ENCODE measurements around the gene DOCK2. TPM values are rescaled to one million over a fixed set of nuclear protein-coding genes. Genes with fewer than 3 reads are reported as not detected.

The DOCK2 gene
- total and polyA plus RNA-seq, 2 donors (not counting 1 experiment from before 2014, with no cell fraction given) = 112 to 330 TPM

DNA sequence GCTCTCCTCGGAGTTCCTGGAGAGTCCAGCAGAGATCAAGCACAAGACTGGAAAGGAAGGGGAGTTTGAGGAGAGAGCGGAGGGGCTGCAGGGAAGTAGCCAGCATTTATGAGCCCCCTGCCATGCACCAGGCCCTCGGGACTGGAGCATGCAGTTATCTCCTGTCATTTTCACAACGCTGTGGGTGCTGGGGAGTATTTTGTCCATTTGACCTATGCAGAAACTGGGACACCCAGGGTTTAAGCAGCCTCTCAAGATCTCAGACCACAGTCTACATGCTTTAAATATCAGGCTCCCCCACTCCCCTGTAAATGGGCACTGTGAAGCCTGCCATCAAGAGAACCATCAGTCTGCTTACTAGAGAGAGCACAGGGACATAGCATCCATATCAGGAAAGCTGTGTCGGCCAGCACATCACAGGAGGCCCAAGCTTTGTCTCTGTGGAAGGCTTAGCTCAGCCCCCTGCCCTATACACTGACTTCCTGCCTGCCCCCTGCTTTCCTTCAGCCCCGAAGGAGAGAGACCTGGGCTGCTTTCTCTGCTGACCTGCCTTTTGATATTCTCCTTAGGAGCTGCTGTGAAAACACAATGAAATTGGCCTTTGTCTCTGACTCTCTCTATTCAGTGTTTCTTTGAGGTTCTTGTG is 475.9 kb downstream of the DOCK2 start:
- no peak overlapping the region for H3K9ac ChIP-seq (ENCODE audit: low read length)
- no peaks in the 10 kb centered on the region for H3K9me3 ChIP-seq (ENCODE audit: control extremely low read depth in 1 of 3, control insufficient read depth in 2 of 3, insufficient read depth in 1 of 3, low read length in 2 of 3)
- H3K4me3 ChIP-seq (ENCODE audit: control extremely low read depth in 1 of 5, extremely low read depth in 1 of 5, insufficient read depth in 1 of 5, low read depth in 2 of 5, low read length in 4 of 5) = no peak overlapping the region
- CTCF ChIA-PET = interaction anchor here (1.0 kb wide), 1 partner anchor 12 kb away, joined by 3 read pairs; no protein-coding TSS in a partner anchor
- no peaks in the 10 kb centered on the region for H3K4me1 Mint-ChIP-seq
- peaks cover 5% of the 10 kb centered on the region for H3K27me3 Mint-ChIP-seq
- no peak overlapping the region for H2AFZ ChIP-seq (ENCODE audit: insufficient read depth, low read depth, low read length, poor library complexity, severe bottlenecking)
- intact Hi-C loops (cut with micrococcal nuclease) = no loop called here
- H3K4me1 ChIP-seq (ENCODE audit: control insufficient read depth in 2 of 2, insufficient read depth in 2 of 2, low read length in 2 of 2) = no peaks in the 10 kb centered on the region
- H3K27me3 ChIP-seq (replicated peaks in 1 of 4; ENCODE audit: control extremely low read depth in 1 of 4, control insufficient read depth in 3 of 4, insufficient read depth in 4 of 4, low read length in 3 of 4) = peaks cover 0 to 3% (median 0%) of the 10 kb centered on the region in 4 experiments
- 85% methylated on average over 6 of the region's 6 CpGs for WGBS (ENCODE audit: insufficient coverage)
- no peak overlapping the region for H3K27ac ChIP-seq (ENCODE audit: low read length in 2 of 2)
- no peak overlapping the region for H3K27ac Mint-ChIP-seq
- H3K4me3 Mint-ChIP-seq = no peak overlapping the region
- POLR2A ChIA-PET = no interaction called here
- no peaks in the 10 kb centered on the region for H4K20me1 ChIP-seq (ENCODE audit: control insufficient read depth, insufficient read depth, low read length, poor library complexity, severe bottlenecking)
- no peaks in the 10 kb centered on the region for H3K79me2 ChIP-seq (ENCODE audit: control insufficient read depth, insufficient read depth, low read length)
- DNase-seq (no peak), ATAC-seq (ENCODE audit: low read depth) (no peak)
- no peak for TF ChIP-seq EZH2 (IDR thresholded peaks at IDR 0.05; ENCODE audit: borderline replicate concordance, insufficient read depth, low read depth, low read length, poor library complexity, severe bottlenecking)
- TF ChIP-seq, protein P1, sequence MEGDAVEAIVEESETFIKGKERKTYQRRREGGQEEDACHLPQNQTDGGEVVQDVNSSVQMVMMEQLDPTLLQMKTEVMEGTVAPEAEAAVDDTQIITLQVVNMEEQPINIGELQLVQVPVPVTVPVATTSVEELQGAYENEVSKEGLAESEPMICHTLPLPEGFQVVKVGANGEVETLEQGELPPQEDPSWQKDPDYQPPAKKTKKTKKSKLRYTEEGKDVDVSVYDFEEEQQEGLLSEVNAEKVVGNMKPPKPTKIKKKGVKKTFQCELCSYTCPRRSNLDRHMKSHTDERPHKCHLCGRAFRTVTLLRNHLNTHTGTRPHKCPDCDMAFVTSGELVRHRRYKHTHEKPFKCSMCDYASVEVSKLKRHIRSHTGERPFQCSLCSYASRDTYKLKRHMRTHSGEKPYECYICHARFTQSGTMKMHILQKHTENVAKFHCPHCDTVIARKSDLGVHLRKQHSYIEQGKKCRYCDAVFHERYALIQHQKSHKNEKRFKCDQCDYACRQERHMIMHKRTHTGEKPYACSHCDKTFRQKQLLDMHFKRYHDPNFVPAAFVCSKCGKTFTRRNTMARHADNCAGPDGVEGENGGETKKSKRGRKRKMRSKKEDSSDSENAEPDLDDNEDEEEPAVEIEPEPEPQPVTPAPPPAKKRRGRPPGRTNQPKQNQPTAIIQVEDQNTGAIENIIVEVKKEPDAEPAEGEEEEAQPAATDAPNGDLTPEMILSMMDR (IDR thresholded peaks at IDR 0.05) = no peak
- no peaks in the 10 kb centered on the region for H3K36me3 ChIP-seq (replicated peaks in 1 of 2; ENCODE audit: control extremely low read depth in 1 of 2, control insufficient read depth in 1 of 2, extremely low read depth in 1 of 2, insufficient read depth in 2 of 2, low read length in 1 of 2)
- H3K4me2 ChIP-seq (replicated peaks; ENCODE audit: low read depth, low read length, poor library complexity, severe bottlenecking) = no peak overlapping the region
- H3K9me3 Mint-ChIP-seq (ENCODE audit: insufficient read depth) = no peaks in the 10 kb centered on the region

DNA sequence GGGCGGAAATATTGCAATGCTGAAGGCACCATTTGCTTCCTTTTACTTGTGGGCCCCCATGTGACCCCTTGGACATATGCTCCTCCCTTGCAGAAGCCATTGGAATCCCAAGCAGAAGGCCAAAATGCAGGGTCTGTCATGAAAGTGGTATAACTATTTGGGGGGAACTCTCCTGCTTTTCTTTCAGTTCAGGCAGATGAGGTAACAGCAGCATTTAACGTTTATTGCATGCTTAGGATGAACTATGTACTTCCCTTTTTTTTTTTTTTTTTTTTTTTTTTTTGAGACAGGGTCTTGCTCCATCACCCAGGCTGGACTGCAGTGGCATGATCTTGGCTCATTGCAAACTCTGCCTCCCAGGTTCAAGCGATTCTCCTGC is 476.4 kb downstream of the DOCK2 start:
- no peak for ATAC-seq (ENCODE audit: low read depth)
- H3K4me3 ChIP-seq (ENCODE audit: control extremely low read depth in 1 of 5, extremely low read depth in 1 of 5, insufficient read depth in 1 of 5, low read depth in 2 of 5, low read length in 4 of 5) = no peak overlapping the region
- no peaks in the 10 kb centered on the region for H3K4me1 ChIP-seq (ENCODE audit: control insufficient read depth in 2 of 2, insufficient read depth in 2 of 2, low read length in 2 of 2)
- intact Hi-C loops (cut with micrococcal nuclease) = no loop called here
- no peaks in the 10 kb centered on the region for H3K9me3 ChIP-seq (ENCODE audit: control extremely low read depth in 1 of 3, control insufficient read depth in 2 of 3, insufficient read depth in 1 of 3, low read length in 2 of 3)
- H3K27me3 ChIP-seq (replicated peaks in 1 of 4; ENCODE audit: control extremely low read depth in 1 of 4, control insufficient read depth in 3 of 4, insufficient read depth in 4 of 4, low read length in 3 of 4) = peaks cover 0 to 3% (median 0%) of the 10 kb centered on the region in 4 experiments
- no peak for DNase-seq
- H3K36me3 ChIP-seq (replicated peaks in 1 of 2; ENCODE audit: control extremely low read depth in 1 of 2, control insufficient read depth in 1 of 2, extremely low read depth in 1 of 2, insufficient read depth in 2 of 2, low read length in 1 of 2) = no peaks in the 10 kb centered on the region
- ChIA-PET CTCF (no interaction called here), POLR2A (no interaction called here)
- H3K4me3 Mint-ChIP-seq = no peak overlapping the region
- H4K20me1 ChIP-seq (ENCODE audit: control insufficient read depth, insufficient read depth, low read length, poor library complexity, severe bottlenecking) = no peaks in the 10 kb centered on the region
- no peak overlapping the region for H3K27ac ChIP-seq (ENCODE audit: low read length in 2 of 2)
- H3K79me2 ChIP-seq (ENCODE audit: control insufficient read depth, insufficient read depth, low read length) = no peaks in the 10 kb centered on the region
- H3K27ac Mint-ChIP-seq = no peak overlapping the region
- WGBS (ENCODE audit: insufficient coverage) = 100% methylated on average over 1 of the region's 3 CpGs
- peaks cover 5% of the 10 kb centered on the region for H3K27me3 Mint-ChIP-seq
- no peak overlapping the region for H3K4me2 ChIP-seq (replicated peaks; ENCODE audit: low read depth, low read length, poor library complexity, severe bottlenecking)
- no peak overlapping the region for H2AFZ ChIP-seq (ENCODE audit: insufficient read depth, low read depth, low read length, poor library complexity, severe bottlenecking)
- no peaks in the 10 kb centered on the region for H3K4me1 Mint-ChIP-seq
- no peaks in the 10 kb centered on the region for H3K9me3 Mint-ChIP-seq (ENCODE audit: insufficient read depth)
- TF ChIP-seq, protein P1 (IDR thresholded peaks at IDR 0.05) = no peak
- no peak for TF ChIP-seq EZH2 (IDR thresholded peaks at IDR 0.05; ENCODE audit: borderline replicate concordance, insufficient read depth, low read depth, low read length, poor library complexity, severe bottlenecking)
- no peak overlapping the region for H3K9ac ChIP-seq (ENCODE audit: low read length)
